AG20443 (cell line): ENCODE measurements around the gene SYS1.
"Not testable (repeated sequence)": the region's sequence is repeated elsewhere in the genome, so short reads cannot be mapped to it uniquely, and the experiment has no call there.

Experiments used
- DNase-seq: peaks from one replicate; pipeline ENCODE4 v3.0.0; 2012; ENCODE audit warnings: low spot score, mixed read lengths

Gene SYS1

GRCh38 chr20:45340236-45340847 lies 22.6 kb upstream of the SYS1 start:
- no peak for DNase-seq

- no peak for DNase-seq
These were observed 22.0 kb upstream of the SYS1 start for GRCh38 chr20:45340951-45341350.

GRCh38 chr20:45341579-45341938 lies 21.4 kb upstream of the SYS1 start:
- no peak for DNase-seq

- peak; percentile 56 for DNase-seq
These were observed 20.8 kb upstream of the SYS1 start for GRCh38 chr20:45341939-45342854.

GRCh38 chr20:45342855-45343531 lies 20.0 kb upstream of the SYS1 start:
- DNase-seq, result no peak

- no peak for DNase-seq
These were observed 19.3 kb upstream of the SYS1 start for GRCh38 chr20:45343532-45344167.

GRCh38 chr20:45344168-45344860 lies 18.6 kb upstream of the SYS1 start:
- DNase-seq, result peak; percentile 83

GRCh38 chr20:45345104-45345936 lies 17.6 kb upstream of the SYS1 start:
- no peak for DNase-seq

GRCh38 chr20:45346291-45346718 lies 16.7 kb upstream of the SYS1 start:
- DNase-seq, result no peak

- DNase-seq, result no peak
These were observed 16.1 kb upstream of the SYS1 start for GRCh38 chr20:45346851-45347250.

GRCh38 chr20:45347297-45347935 lies 15.5 kb upstream of the SYS1 start:
- DNase-seq, result no peak

- peak; percentile 91 for DNase-seq
These were observed 14.8 kb upstream of the SYS1 start, which contains the start of gene SDC4 for GRCh38 chr20:45347936-45348778. SDC4 (minus strand) TSS chr20:45348424; CDS start chr20:45348384, 40 bp downstream.

GRCh38 chr20:45350217-45350616 lies 12.7 kb upstream of the SYS1 start:
- DNase-seq, result no peak

- DNase-seq, result not testable (repeated sequence)
These were observed 12.2 kb upstream of the SYS1 start for GRCh38 chr20:45350795-45351194.

GRCh38 chr20:45352729-45353128 lies 10.2 kb upstream of the SYS1 start:
- no peak for DNase-seq

GRCh38 chr20:45353746-45354145 lies 9.2 kb upstream of the SYS1 start:
- DNase-seq, result no peak

- no peak for DNase-seq
These were observed 8.3 kb upstream of the SYS1 start for GRCh38 chr20:45354423-45355208.
